HEK293 (cell line): ENCODE data around the gene DPPA3.

Experiments
- ATF2 ChIP-seq: fragments of 450-650 bp; formaldehyde crosslinking; IDR thresholded peaks from 2 replicates; pipeline ENCODE4 v1.5.1; 2016; ENCODE audit warnings: missing biosample characterization, missing genetic modification characterization, low read depth
- CTCF ChIP-seq: fragments of 450-650 bp; formaldehyde crosslinking; IDR thresholded peaks from 2 replicates; pipeline ENCODE4 v1.5.1; 2016; ENCODE audit warnings: missing biosample characterization, missing genetic modification characterization
- ZBTB1 ChIP-seq: fragments of 450-650 bp; formaldehyde crosslinking; IDR thresholded peaks from 2 replicates; pipeline ENCODE4 v1.5.1; 2016; ENCODE audit warnings: missing biosample characterization, missing genetic modification characterization
- ZNF776 ChIP-seq: fragments of 450-650 bp; formaldehyde crosslinking; IDR thresholded peaks from 2 replicates; pipeline ENCODE4 v1.5.0; 2017; ENCODE audit warnings: missing biosample characterization, missing genetic modification characterization, borderline replicate concordance
- ZSCAN18 ChIP-seq: fragments of 450-650 bp; formaldehyde crosslinking; IDR thresholded peaks from 2 replicates; pipeline ENCODE4 v1.5.1; 2016; ENCODE audit warnings: missing biosample characterization, missing genetic modification characterization

- no peak for TF ChIP-seq CTCF (tag by site-specific recombination)
- TF ChIP-seq ZNF776 (tag by site-specific recombination), result no peak
- no peak for TF ChIP-seq ZSCAN18 (tag by site-specific recombination)
- TF ChIP-seq ATF2 (tag by site-specific recombination), result no peak
- no peak for TF ChIP-seq ZBTB1
Measured at GRCh38 chr12:7678744-7679143, 32.5 kb upstream of the DPPA3 start.
